COR-L47 (cell line): ENCODE measurements around the gene HOXD4.

Experiments used
- DNase-seq: peaks from one replicate; lab custom pipeline; 2025; lab: John Stamatoyannopoulos, UW

The HOXD4 gene

DNA sequence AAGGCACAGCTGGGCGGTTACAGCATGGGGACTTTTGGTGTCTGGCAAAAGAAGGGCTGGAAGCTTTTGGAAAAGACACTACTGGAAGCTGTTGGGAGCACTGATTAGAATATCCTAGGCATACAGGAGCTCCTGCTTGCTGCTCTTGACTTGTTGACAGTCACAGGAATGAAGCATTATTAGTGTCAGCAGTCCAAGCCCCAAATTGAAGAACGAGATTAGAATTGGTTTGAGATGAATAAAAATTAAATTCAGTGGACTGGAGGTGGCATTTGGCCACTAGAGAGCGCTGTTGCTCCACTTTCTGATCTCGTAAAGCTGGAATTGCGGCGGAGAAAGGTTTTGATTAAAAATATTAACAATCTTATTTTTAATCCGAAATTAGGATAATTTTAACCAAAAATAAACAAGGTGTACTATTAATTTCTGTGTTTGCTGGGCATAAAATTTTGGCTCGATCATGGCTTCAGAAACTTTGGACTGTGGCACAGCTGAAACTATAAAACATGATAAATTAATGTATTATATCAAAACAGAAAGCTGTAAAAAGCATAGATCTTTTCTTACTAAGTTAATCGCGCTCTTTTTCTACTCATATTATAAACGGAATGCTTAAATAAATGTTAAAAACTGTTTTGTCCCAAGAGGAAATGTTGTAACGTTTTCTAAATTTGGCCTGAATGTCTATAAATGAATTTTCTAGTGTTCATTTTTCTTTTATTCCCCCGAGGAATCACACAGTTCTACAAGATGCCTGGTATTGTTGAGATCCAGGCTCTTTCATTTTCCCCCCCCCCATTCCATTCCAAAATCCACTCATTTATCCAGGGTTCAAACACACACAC, 24.2 kb upstream of the HOXD4 start:
- peak; percentile 61 for DNase-seq

- no peak for DNase-seq
Measured at GRCh38 chr2:176127774-176128072, 23.6 kb upstream of the HOXD4 start.

DNA sequence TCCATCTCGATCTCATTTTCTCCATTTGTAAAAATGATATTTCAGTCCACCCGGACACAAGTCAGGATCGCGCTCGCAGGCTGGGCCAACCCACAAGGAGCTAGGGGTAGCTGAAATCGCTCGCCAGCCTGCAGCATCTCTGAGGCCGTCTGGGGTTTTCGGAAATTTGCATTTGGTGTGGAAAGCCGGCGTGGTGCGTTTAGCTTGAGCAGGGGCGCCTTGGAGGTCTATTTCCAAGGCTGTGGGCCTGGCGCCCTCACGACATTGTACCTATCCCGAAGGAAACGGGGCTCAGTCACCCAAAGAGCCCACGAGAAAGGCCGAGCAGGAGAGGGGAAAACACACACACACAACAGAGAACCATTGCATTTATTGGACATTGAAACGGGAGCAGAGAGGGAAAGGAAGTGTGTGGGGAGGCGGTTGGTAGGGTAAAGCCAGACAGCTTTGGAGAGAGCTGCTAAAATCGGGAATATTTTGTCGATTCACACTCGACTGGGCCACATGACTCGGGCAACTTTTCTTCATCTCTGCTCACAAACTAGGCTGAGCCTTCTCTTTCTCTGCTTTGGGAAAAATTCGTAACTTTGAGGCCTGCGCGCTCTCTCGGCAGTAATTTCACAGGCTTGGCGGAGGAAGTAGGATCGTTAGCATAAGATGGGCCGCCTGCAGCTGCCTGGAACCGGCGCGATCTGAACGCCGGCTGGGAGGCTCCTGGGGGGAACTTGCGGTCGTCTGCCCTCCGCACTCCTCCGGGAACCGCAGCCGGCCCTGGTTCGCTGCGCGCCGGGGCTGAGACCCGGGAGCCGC, 23.0 kb upstream of the HOXD4 start:
- no peak for DNase-seq

DNA sequence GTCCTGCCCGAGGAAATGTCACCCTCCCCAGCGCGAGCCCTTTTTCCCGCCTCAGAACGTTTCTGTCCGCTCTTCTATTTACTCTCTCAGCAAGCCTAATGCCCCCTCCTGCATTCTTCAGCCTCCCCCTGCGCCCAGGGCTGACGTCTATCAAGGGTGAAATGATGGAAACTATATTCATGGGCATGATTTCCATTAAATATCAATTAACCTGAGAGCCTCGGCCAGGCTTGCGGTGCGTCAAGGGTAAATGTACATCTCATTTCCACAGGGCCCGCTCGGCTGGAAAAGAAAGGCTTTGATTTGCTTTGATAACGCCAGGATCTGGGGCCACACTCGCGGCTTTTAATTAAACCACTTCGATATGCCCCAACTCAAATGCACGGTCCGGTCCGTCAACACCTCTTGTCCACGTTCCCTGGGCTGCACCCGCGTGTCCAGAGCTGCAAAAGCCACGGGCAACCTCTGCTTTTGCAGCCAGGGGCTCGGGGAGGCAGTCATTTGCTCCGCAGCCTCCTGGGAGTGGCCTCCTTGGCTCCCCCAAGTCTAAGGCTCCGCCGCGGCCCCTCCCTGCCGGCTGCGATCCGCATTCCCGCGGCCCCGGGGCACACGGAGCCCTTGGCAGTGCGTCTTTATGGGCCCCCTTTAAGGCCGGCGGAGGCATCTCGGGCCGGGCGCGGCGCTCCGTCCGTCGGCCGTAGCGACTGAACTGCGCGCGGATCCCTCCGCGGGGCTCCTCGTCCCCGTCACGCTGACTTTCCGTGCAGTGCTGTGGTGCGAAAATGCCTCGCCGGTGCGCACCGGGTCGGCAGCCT, 22.2 kb upstream of the HOXD4 start, which contains the start of gene HOXD8:
Gene HOXD8, plus strand, starts transcription at position 724 of the 815 bp plus-strand sequence. CDS start 662 bp downstream, outside the sequence.
- peak; percentile 64 for DNase-seq

GRCh38 chr2:176129813-176130146, 21.6 kb upstream of the HOXD4 start:
- no peak for DNase-seq

DNA sequence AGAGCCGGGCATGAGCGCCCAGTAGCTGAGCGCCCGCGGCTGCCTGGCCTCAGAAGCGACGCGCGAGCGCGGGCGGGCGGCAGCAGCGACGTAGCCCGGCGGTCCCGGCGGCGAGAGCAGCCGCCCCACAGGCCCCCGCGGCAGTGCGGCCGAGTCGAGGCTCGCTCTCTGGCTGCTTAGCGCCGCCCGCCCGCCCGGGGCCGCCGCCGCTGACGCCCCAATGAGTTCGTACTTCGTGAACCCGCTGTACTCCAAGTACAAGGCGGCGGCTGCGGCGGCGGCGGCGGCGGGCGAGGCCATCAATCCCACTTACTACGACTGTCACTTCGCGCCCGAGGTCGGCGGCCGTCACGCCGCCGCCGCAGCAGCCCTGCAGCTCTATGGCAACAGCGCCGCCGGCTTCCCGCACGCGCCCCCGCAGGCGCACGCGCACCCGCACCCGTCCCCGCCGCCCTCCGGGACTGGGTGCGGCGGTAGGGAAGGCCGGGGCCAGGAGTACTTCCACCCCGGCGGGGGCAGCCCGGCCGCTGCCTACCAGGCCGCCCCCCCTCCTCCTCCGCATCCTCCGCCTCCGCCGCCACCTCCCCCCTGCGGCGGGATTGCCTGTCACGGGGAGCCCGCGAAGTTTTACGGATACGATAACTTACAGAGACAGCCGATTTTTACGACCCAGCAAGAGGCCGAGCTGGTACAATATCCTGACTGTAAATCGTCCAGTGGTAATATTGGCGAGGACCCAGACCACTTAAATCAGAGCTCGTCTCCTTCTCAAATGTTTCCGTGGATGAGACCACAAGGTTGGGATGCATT, 21.0 kb upstream of the HOXD4 start:
- peak; percentile 50 for DNase-seq

GRCh38 chr2:176130957-176131847, 20.1 kb upstream of the HOXD4 start:
- DNase-seq: no peak

DNA sequence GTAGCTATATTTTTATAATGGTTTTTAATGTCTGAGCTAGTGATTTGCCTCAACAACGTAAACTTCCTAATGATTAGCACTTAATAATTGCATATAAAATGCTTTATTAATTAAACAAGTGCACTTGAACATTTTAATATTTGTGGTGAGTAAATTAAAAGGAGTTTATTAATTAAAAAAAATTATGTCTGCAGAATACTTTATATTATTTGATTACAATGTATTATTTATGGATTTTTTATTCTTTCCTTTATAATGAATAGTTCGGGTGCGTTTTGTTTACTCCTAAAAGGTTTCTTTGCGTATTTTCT, 19.5 kb upstream of the HOXD4 start:
- DNase-seq: no peak

- DNase-seq: no peak
Measured at GRCh38 chr2:176132205-176133171, 18.9 kb upstream of the HOXD4 start.

- DNase-seq: no peak
Measured at GRCh38 chr2:176133389-176133788, 18.0 kb upstream of the HOXD4 start.

GRCh38 chr2:176134035-176134434, 17.3 kb upstream of the HOXD4 start:
- DNase-seq: no peak

DNA sequence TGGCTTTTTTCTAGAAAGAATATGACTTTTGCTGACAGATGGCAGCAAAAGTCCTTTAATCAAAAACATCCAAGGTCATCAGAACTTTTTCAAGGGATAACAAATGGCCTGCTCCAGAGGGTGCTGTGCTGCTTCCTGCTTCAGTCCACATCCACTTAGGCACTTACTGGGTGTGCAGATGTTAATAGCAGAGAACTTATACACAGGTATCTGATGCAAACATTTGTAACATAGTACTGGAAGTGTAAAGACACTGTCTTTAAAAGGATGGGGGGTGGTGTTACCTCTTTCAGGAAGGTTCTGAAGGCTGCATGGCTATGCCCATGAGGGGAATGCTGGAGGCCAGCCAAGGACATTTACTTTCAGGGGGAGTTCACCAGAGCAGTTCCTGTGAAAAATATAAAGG, 16.3 kb upstream of the HOXD4 start:
- DNase-seq: no peak

DNA sequence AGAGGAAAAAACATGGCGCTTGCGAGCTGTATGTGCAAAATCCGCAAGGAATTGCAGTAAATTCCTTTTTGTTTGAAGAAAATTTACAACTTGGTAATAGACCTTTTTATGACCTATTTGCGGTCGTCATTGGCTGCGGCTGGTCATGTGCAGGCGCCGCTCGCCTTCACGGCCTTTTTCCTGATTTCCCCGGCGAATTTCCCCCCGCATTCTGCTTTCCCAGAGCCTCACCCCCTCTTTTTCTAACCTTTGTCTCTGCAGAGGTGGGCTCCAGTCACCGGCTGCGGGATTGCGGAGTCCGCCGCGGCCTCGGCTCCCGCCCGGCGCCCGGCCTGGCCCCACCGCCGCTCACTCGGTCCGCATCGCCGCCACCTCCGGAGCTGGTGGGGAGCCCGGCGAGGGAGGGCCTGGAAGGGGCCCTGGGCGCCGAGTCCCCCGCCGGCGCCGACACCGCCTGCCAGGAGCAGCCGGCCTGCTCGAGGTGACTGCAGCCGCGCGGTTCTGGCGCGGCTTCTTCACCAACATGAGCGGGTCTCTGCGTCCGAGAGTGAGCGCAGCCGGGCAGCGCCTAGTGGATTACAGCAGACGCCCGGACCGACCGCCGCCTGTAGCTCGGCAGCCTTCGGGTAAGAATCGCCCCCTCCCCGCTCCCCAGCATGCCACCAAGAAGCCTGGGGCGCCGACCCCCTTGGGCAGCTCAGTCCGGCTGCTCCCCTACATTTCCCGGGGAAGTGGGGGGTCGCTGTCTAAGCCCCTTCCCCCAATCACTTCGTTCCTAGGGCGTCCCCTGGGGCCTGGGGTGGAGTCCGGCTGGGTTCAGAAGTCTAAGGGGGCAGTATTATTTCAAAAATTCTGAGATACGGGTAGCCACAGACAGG, 14.7 kb upstream of the HOXD4 start:
- DNase-seq: no peak

DNA sequence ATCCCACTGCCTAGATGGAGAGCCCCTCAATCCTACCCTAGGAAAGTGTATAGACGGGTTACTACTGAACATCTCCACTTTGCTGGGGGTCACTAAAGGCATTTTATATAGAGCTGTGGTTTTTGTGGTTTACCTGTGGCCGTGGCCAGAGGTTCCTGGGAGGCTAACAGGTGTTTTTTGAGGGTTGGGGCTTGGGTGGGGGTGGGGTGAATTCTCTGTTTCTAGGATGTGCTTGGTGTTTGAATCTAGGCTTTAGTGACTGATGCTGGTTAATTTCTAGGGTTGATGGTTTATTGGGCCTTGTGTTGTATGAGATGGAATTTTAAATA, 14.1 kb upstream of the HOXD4 start:
- DNase-seq: no peak

DNA sequence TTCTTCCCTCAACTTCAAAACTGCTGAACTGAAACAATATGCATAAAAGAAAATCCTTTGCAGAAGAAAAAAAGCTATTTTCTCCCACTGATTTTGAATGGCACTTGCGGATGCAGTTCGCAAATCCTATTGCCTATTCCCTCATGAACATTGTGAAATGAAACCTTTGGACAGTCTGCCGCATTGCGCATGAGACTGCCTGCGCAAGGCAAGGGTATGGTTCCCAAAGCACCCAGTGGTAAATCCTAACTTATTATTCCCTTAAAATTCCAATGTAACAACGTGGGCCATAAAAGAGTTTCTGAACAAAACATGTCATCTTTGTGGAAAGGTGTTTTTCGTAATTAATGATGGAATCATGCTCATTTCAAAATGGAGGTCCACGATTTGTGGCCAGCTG, 13.4 kb upstream of the HOXD4 start:
- no peak for DNase-seq

DNA sequence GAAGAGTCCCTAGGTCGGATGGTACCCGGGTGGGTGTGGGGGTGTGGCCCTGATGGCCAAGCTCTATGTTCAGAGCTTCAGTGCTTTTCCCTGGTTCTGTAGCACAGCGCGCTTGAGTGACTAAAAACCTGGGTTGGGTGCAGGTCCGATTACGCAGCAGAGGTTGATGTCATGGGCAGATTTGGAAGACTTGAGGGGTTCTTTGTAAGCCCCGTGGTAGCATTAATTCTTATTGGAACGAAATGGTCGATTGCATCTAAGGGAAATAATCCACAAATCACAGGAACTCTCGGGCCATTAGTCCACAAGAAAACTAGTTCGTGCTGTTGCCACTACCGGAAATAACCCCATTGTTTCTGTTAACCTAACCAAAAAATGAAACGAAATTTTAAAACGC, 12.8 kb upstream of the HOXD4 start:
- no peak for DNase-seq

GRCh38 chr2:176138923-176139660, 12.3 kb upstream of the HOXD4 start:
- no peak for DNase-seq
